ENCODE measurements around the gene MAP7.
"Not testable (repeated sequence)": the region's sequence is repeated elsewhere in the genome, so short reads cannot be mapped to it uniquely, and the experiment has no call there.

MAP7 gene

DNA sequence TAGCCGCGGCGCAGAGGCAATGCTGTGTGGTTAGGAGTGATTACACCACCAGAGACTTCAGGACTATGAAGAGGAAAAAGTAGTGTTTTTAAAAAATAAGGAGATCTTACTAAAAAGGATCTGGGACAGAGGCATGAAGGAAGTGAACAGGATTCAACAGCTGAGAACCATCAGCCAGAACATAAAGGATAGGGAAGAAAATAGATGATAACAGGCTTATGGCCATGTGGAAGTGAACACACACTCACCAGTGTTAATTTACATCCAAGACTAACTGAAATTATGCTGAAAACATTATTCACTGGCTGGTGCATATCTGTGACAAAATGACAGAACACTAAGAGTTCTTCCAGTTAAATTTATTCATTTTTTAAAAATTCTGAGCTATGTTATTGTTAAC lies 213.1 kb downstream of the MAP7 start:
- DNase-seq (ENCODE audit: low spot score): no peak

DNA sequence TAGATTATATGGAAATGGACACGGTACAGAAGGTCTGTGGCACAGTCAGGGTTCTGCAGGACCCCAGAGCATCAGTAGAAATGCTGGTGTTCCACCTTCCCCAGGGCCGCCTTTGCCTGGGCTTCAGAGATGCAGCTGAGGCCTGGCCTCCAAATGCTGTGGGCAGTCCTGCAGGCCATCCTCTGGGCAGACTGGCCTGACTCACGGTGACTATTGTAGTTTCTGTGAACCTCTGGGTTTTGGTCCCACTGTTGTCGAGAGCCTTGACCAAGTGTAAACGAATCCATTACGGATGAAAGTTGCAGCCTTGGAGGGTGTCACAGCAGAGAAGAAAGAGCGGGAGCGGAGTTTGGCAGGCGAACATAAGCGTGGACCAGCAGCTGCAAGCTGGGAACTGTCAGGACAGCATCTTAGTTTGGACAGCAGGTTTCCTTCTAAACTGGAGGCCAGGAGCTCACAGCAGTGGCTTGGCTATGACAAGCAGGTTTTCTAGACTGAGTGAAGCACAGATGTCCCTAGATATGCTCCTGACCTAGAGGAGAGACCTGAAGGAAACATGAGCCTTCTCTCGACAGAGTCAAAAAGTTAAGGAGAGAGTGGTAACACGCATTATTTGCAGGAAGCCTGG lies 214.4 kb downstream of the MAP7 start:
- DNase-seq (ENCODE audit: low spot score): no peak

GRCh38 chr6:136334853-136335252 lies 215.4 kb downstream of the MAP7 start:
- no peak for DNase-seq (ENCODE audit: low spot score)

- DNase-seq (ENCODE audit: low spot score): no peak
These were observed 215.8 kb downstream of the MAP7 start for GRCh38 chr6:136334465-136334846.

- DNase-seq (ENCODE audit: low spot score): no peak
These were observed 216.3 kb downstream of the MAP7 start for GRCh38 chr6:136333824-136334464.

- no peak for DNase-seq (ENCODE audit: low spot score)
These were observed 218.8 kb downstream of the MAP7 start for GRCh38 chr6:136331461-136331860.

- no peak for DNase-seq (ENCODE audit: low spot score)
These were observed 219.6 kb downstream of the MAP7 start for GRCh38 chr6:136330634-136331033.

DNA sequence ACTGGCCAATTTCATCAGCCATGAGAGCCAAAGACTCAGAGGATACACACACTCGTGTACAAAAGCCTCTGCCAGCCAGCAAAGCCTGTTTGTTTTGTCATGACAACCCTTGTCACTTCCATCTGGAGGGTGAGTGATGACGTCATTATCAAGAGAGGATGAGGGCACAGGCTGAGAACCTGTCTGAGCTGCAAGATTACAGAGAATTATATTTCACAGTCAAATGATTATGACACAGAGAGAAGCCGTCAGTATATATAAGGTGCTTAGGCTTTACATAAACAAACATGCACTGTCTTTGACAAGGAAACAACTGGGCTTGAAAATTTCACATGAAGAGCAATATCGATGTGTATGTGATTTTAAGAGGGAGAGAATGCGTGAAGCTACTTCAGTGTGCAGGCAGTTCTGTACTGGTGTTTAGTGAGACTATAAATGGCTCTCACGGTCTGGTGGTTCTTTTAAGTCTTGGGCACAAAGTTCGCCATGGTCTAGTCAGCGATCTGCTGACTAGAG lies 224.1 kb downstream of the MAP7 start:
- no peak for DNase-seq (ENCODE audit: low spot score)

DNA sequence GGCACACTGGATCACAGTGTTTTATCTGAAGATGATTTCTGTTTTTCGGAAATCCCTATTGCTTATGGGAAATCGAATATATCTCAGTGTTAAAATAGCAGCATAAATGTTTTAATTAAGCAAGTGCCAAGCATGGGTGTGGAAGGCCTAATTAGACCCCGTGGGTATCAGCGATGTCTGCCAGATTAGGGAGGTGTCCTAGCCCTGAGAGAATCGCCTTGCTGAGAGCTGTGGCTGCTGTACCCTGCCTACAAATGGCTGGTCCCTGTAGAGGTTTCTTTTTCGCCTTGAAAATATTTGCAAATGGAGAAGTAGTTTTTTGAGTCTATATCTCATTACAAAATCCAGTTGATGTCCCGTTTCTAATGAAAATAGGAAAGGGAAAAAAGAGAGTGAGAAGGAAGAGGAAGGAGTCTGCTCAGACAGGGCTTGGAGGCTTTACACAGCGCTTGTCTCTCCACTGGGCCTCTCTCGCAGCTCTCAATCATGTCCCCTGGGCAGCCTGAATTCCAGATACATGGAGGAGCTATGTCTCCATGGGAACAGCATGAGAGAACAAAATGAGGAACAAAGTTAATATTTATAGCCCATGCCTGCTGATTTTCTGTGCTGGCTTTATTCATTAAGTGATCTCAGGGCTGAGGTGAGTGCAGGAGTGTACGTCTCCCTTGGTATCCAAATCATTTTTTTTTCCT lies 225.4 kb downstream of the MAP7 start:
- DNase-seq (ENCODE audit: low spot score): no peak

DNA sequence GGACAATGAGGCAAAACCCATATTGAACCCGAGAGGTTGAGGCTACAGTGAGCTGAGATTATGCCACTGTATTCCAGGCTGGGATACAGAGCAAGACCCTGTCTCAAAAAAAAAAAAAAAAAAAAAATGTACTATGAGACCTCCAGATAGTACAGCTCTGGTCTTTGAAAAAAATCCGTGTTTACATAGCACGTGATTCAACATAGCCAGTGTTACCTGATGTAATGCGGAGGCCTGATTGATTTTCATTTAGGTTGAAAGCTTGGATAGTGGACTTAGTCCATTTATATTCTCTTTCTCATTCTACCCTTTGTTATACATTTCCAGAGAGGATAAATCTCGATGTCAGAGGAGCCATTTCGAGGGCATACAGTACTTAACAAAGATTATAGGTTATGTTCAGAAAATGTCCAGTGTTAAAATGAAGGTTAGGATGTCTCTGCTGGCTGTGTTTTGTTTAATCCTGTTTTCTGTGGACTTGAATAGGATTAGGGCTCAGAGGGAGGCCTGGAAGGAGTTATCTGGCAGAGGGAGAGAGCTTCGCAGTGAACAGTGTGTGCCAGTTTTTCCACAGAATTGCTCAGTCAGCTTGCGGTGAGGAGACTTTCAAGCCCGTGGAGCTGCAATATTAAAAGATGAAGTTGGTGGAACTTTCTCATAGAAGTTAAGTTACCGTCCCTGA lies 226.7 kb downstream of the MAP7 start:
- DNase-seq (ENCODE audit: low spot score): no peak

DNA sequence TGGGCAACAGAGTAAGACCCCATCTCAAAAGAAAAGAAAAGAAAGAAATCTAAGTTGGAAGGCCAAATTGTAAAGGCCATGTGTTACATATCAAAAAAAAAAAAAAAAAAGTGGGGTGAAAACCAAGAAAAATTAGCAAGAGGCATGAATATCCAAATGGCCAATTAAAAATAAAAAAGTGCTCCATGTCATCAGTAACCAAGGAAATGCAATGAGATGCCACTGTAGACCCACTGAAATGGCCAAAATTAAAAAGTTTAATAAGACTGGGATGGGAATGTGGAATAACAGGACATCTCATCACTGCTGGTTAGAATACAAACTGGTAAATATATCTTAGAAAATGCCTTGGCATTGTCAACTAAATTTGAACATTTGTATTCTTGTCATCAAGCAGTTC lies 230.5 kb downstream of the MAP7 start:
- DNase-seq (ENCODE audit: low spot score): no peak

- DNase-seq (ENCODE audit: low spot score): no peak
These were observed 231.5 kb downstream of the MAP7 start for GRCh38 chr6:136318676-136319075.

DNA sequence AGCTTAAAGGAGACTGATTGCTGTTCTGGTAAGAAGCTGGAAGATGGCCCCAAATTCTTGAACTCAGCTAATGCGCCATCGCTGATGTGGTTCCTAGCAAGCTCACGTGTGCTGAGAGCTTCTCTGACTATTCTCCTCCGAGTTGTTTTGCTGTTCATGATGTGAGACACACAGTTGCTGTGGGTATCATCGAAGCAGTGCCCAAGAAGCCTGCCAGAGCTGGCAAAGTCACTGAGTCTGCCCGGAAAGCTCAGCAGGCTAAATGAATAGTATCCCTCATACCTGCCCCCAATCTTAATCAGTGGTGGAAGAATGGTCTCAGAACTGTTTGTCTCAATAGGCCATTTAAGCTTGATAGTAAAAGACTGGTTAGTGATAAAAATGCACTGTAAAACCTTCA lies 232.3 kb downstream of the MAP7 start:
- DNase-seq (ENCODE audit: low spot score): no peak

GRCh38 chr6:136317021-136317694 lies 233.1 kb downstream of the MAP7 start:
- DNase-seq (ENCODE audit: low spot score): peak; percentile 32

GRCh38 chr6:136315594-136315993 lies 234.6 kb downstream of the MAP7 start:
- no peak for DNase-seq (ENCODE audit: low spot score)

DNA sequence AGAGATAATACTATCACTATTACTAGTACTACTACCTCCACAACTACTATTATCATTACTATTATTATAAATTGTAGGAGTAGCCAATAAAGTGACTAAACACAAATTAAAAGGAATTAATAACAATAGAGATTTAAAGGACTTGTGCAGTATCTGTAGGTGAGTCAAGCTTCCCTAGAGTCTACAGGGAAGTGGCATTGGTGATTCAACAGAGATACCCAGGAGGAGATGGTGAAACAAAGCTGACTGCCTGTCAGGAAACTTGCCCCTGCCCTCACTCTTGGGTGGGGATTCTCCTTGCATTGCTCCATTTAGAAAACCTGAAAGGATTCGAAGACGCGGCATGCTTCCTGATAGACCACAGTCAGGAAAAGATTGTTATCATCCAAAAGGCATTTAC lies 237.2 kb downstream of the MAP7 start:
- DNase-seq (ENCODE audit: low spot score): no peak

DNA sequence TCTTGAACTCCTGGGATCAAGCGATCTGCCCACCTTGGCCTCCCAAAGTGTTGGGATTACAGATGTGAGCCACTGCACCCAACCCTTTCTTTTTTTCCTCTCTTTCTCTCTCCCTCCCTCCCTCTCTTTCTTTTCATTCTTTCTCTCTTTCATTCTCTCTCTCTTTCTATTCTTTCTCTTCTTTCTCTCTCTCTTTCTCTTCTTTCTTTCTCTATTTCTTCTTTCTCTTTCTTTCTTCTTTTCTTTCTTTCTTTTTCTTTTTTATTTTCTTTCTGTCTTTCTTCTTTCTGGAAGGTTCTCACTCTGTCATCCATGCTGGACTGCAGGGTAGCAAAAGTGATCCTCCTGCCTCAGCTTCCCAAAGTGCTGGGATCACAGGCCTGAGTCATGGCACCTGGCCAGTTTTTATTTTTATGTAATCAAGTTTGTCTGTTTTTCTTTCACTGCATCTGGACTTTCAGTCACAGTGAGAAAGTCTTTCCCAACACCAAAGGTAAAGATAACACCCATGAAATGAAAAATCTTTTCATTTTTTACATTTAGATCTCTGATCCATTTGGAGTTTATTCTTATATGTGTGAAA lies 240.4 kb downstream of the MAP7 start:
- DNase-seq (ENCODE audit: low spot score): no peak

- no peak for DNase-seq (ENCODE audit: low spot score)
These were observed 241.1 kb downstream of the MAP7 start for GRCh38 chr6:136309171-136309570.

- DNase-seq (ENCODE audit: low spot score): not testable (repeated sequence)
These were observed 241.8 kb downstream of the MAP7 start for GRCh38 chr6:136308469-136308868.

DNA sequence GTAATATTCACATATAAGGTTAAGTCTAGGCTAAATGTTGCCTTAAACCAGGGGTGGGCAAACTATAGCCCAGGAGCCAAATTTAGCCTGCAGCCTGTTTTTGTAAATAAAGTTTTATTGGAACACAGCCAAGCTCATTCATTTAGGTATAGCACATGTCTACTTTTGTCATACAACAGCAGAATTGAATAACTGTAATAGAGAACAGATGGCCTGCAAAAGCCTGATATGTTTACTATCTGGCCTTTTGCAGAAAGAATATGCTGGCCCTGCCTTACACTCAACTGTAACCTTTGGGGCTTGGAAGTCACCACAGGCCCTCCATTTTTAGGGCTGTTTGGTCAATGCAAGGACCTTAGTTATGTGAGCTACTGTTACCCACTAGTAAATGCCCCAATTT lies 242.9 kb downstream of the MAP7 start:
- DNase-seq (ENCODE audit: low spot score): no peak

DNA sequence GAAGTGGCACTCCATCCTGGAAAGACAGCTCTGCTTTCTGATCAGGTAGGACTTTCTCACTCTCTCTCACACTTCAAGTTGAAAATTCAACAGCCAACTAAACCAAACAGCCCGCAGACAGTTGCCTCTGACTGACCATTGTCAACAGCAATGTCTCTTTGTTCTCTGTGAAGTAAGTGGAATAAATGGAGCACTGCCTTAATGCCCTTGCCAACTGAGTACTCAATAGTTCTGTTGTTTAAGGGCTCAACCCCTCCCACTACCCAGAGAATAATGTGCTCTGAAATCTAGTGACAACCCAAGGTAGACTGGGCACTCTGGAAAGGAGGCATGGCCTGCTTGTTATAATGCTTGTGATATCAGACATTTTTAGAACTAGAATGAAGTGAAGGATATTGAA lies 243.8 kb downstream of the MAP7 start:
- DNase-seq (ENCODE audit: low spot score): no peak

DNA sequence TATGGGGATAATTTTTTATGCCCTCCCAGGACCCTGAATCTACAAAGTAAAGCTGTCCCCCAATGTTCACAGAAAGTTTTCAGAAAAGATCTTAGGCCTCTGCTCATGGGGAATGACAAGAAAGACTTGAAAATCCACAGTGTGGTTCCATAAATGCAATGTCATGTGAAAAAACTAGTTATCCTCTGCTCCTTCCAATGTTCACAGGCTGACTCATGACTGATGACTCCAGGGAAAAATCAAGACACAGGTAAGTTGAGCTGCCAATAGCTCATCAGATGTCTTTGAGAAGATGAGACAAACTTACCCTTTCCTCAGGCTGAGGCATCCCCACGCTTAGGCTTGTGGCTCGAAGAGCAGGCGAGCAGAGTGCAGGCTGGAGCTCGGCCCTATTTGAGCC lies 245.8 kb downstream of the MAP7 start:
- no peak for DNase-seq (ENCODE audit: low spot score)
